GM10248 (cell line): ENCODE measurements around the gene ZFYVE1.

ENCODE experiments used
- CTCF ChIA-PET: fragments of 300-600 bp; sonication (Branson Sonifier 250); formaldehyde crosslinking; extraction: SDS; loops from one replicate; lab custom pipeline; 2021; ENCODE audit warnings: antibody characterized with exemption; lab: Yijun Ruan, JAX
- POLR2A ChIA-PET: fragments of 350-650 bp; sonication (Branson Sonifier 250); formaldehyde crosslinking; extraction: SDS; loops from one replicate; lab custom pipeline; 2020; ENCODE audit warnings: antibody characterized with exemption; lab: Yijun Ruan, JAX
- DNase-seq: peaks from one replicate; pipeline ENCODE4 v3.0.0; 2012; ENCODE audit errors: extremely low spot score
- TF ChIP-seq, protein P1 (sequence below): IDR thresholded peaks from 2 replicates; pipeline ENCODE4 v1.5.1; 2012; ENCODE audit warnings: mild to moderate bottlenecking, low read depth; ENCODE audit errors: extremely low read depth, missing control alignments, control extremely low read depth

The ZFYVE1 gene, protein sequence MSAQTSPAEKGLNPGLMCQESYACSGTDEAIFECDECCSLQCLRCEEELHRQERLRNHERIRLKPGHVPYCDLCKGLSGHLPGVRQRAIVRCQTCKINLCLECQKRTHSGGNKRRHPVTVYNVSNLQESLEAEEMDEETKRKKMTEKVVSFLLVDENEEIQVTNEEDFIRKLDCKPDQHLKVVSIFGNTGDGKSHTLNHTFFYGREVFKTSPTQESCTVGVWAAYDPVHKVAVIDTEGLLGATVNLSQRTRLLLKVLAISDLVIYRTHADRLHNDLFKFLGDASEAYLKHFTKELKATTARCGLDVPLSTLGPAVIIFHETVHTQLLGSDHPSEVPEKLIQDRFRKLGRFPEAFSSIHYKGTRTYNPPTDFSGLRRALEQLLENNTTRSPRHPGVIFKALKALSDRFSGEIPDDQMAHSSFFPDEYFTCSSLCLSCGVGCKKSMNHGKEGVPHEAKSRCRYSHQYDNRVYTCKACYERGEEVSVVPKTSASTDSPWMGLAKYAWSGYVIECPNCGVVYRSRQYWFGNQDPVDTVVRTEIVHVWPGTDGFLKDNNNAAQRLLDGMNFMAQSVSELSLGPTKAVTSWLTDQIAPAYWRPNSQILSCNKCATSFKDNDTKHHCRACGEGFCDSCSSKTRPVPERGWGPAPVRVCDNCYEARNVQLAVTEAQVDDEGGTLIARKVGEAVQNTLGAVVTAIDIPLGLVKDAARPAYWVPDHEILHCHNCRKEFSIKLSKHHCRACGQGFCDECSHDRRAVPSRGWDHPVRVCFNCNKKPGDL

DNA sequence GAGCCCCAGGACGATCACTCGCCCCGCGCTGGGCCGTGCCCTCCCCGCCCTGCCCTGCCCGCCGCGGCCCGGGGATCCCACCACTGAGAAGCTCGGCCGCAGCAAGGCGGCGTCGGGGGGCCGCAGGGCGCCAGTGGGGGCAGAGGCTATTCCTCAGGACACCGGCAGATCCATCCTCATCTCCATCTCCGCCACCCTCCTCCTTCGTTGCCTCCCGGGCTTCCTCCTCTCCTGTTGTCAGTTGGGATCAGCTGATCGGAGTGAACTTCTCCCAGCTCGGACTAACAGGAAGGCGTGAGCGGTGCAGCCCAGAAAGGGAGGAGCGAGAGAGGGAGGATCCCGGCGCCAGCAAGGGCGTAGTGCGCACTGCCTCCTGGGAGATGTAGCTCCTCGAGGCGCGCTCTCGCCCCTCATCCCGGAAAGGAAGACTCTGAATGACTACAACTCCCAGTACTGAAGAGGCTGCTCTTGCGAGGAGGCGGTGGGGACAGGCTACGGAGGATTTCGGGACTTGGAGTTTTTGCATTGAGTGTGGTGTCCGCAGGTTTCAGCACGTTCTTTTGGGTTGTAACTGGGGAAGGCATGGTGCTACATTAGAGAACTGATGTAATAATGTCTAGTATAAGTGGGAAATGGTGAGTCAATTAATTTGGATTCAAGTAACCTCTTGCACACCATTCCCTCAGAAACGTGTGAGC, at the start of gene ZFYVE1:
Gene ZFYVE1, minus strand, starts transcription at position 262 of the 698 bp plus-strand sequence. CDS start 2,598 bp downstream, outside the sequence.
- ChIA-PET POLR2A (interaction anchor here (0.7 to 0.8 kb wide), 3 partner anchors 19 to 735 kb away, joined by 5 to 7 read pairs (median 5); partner anchors contain the start of gene RBM25), CTCF (interaction anchor here (1.1 to 1.8 kb wide), 4 partner anchors 10 to 78 kb away, joined by 3 to 6 read pairs (median 4); no protein-coding TSS in a partner anchor)
- TF ChIP-seq, protein P1, sequence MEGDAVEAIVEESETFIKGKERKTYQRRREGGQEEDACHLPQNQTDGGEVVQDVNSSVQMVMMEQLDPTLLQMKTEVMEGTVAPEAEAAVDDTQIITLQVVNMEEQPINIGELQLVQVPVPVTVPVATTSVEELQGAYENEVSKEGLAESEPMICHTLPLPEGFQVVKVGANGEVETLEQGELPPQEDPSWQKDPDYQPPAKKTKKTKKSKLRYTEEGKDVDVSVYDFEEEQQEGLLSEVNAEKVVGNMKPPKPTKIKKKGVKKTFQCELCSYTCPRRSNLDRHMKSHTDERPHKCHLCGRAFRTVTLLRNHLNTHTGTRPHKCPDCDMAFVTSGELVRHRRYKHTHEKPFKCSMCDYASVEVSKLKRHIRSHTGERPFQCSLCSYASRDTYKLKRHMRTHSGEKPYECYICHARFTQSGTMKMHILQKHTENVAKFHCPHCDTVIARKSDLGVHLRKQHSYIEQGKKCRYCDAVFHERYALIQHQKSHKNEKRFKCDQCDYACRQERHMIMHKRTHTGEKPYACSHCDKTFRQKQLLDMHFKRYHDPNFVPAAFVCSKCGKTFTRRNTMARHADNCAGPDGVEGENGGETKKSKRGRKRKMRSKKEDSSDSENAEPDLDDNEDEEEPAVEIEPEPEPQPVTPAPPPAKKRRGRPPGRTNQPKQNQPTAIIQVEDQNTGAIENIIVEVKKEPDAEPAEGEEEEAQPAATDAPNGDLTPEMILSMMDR: no peak
- DNase-seq: peak; percentile 95

DNA sequence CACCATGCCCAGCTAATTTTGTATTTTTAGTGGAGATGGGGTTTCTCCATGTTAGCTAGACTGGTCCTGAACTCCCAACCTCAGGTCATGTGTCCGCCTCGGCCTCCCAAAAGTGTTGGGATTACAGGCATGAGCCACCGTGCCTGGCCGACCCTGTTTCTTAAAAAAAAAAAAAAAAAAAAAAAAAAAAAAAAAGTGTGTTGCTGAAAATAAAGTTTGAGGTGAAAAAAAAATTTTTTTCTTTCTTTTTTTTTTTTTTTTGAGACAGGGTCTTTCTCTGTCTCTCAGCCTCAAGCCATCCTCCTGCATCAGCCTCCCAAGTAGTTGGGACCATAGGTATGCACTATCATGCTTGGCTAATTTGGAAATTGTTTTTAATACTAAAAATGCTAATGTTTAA, 42.7 kb upstream of the ZFYVE1 start:
- TF ChIP-seq, protein P1: no peak
- no peak for DNase-seq
- CTCF ChIA-PET: no interaction called here
- POLR2A ChIA-PET: interaction anchor here (0.7 kb wide), 2 partner anchors 51 to 392 kb away, joined by 3 read pairs; no protein-coding TSS in a partner anchor

DNA sequence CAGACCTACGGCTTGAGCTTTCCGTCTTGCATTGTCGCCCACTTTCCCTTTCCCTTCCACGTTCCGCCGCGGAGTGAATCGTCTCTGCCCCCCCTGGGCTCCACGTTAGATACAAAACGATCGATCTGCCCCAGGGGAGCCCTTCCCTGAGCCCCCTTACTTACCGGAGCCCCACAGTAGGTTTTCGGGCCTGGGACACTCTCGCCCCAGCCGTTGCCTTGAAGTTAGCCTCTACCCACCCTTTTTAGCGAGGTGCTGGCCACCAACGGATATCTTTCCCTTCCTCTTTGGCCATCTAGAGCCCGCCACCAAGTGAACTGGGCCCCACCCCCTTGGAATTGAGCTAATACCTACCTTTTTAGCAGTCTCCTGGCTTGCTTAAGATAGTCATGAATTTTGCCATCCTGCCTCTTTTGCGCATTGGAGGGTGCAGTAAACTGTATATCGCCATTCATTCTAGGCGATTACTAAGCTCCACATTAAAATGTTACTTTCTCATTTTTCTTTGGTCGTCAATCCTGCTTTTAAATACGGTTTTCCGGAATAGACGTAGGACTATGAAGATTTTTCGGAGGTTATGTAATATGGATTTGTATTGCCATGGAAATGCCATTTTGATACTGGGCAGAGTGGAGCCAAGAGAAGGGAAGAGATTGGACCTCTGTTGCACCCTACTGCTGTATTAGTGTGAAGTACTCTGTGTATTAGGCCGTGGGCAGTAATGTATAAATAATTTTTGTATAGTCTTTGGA, 32.2 kb upstream of the ZFYVE1 start:
- TF ChIP-seq, protein P1: no peak
- ChIA-PET POLR2A (interaction anchor here (0.5 to 2.3 kb wide), 7 partner anchors 9 to 459 kb away, joined by 3 to 9 read pairs (median 4); partner anchors contain the start of genes DPF3 and PSEN1), CTCF (interaction anchor here (0.9 to 1.4 kb wide), 6 partner anchors 9 to 173 kb away, joined by 3 to 5 read pairs (median 4); no protein-coding TSS in a partner anchor)

DNA sequence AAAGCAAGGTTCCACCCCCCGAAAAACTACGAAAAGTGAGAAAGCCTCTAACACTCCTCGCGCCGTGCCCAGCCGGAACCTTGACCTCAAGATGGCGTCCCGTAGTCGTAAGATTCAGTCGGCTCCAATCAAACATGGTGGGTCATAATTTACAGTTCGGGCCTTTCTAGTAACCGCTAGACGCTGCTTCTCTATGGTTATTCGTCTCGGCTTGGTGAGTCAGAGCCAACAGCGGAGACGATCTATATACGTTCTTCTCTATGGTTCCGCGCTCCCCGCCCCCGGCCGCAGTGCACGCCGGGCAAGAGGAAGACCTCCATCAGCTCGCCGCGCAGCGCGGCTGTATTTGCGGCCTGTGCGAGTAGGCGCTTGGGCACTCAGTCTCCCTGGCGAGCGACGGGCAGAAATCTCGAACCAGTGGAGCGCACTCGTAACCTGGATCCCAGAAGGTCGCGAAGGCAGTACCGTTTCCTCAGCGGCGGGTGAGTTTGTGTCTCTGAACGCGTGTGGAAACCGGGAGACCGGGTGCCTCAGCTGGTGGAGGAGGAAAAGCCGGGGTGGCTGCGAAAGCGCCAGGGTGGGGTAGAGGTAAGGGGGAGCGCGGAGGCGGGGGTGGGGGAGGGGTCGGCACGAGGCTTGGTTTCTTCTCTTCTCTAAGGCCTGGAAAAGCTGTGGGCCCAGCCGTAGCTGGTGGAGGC, 31.5 kb upstream of the ZFYVE1 start, which contains the start of gene RBM25:
Gene RBM25, plus strand, starts transcription at position 311 of the 698 bp plus-strand sequence. CDS start 13,108 bp downstream, outside the sequence.
- POLR2A ChIA-PET: interaction anchor here (0.5 to 2.3 kb wide), 10 partner anchors 9 to 610 kb away, joined by 3 to 9 read pairs (median 4); partner anchors contain the start of genes DPF3, PSEN1 and ZFYVE1

More for the DNA sequence above, 32.2 kb upstream of the ZFYVE1 start:
- peak; percentile 61 for DNase-seq

DNA sequence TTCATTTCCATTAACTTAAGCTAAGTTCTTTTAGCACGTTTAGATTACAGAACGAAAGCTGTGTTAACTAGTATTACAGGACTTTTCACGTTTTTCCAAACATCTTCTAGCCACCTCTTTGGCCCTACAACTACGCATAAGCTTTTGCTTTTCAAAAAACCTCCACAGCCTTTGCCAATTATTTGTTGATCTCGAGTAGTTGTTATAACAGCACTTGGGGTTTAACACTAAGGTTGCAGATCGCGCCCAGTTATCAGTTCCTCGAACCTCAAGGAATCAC, 31.0 kb upstream of the ZFYVE1 start:
- ChIA-PET CTCF (interaction anchor here (0.8 to 1.4 kb wide), 3 partner anchors 11 to 16 kb away, joined by 3 to 4 read pairs (median 3); no protein-coding TSS in a partner anchor), POLR2A (interaction anchor here (0.5 to 2.3 kb wide), 5 partner anchors 8 to 84 kb away, joined by 3 to 7 read pairs (median 3); partner anchors contain the start of gene ZFYVE1)

More for the DNA sequence above, 31.5 kb upstream of the ZFYVE1 start, which contains the start of gene RBM25:
- TF ChIP-seq, protein P1: peak; percentile 30
- CTCF ChIA-PET: interaction anchor here (0.8 to 1.4 kb wide), 7 partner anchors 10 to 174 kb away, joined by 3 to 5 read pairs (median 4); no protein-coding TSS in a partner anchor
- DNase-seq: peak; percentile 96

More for the DNA sequence above, 31.0 kb upstream of the ZFYVE1 start:
- TF ChIP-seq, protein P1: no peak
- DNase-seq: no peak
